Tibial nerve (tissue), 4 donors: Measurements from ENCODE around the gene PIGX. TPM values are rescaled to one million over a fixed set of nuclear protein-coding genes. Genes with fewer than 3 reads are reported as not detected.
A peak's percentile ranks its signal among the peaks of the same experiment; 100 is the strongest.
"Not testable (repeated sequence)": the region's sequence is repeated elsewhere in the genome, so short reads cannot be mapped to it uniquely, and the experiment has no call there.

Experiments used
- DNase-seq, 2 donors: peaks; one replicate each; pipeline ENCODE4 v3.0.0-alpha.2; 2019; ENCODE audit warnings: low spot score in 2 of 2
- H3K27ac ChIP-seq, 4 donors: fragments of 200-600 bp; sonication (generic) in 3 of 4; one replicate each; pipeline ENCODE4 v1.5.1; 2017 to 2019; ENCODE audit warnings: mild to moderate bottlenecking in 1 of 4
- H3K27me3 ChIP-seq, 2 donors: fragments of 200-600 bp; sonication (generic) in 1 of 2; one replicate each; pipeline versions ENCODE4 v1.5.1 to v1.6.0; 2017 to 2019
- H3K36me3 ChIP-seq, 3 donors: fragments of 200-600 bp; sonication (generic); one replicate each; pipeline ENCODE4 v1.5.1; 2018 to 2019
- H3K4me1 ChIP-seq, 4 donors: fragments of 200-600 bp; sonication (generic) in 3 of 4; one replicate each; pipeline ENCODE4 v1.5.1; 2017 to 2019
- H3K4me3 ChIP-seq, 4 donors: fragments of 200-600 bp; sonication (generic) in 3 of 4; one replicate each; pipeline ENCODE4 v1.5.1; 2017 to 2019; ENCODE audit warnings: mild to moderate bottlenecking in 1 of 4, moderate library complexity in 1 of 4
- H3K9me3 ChIP-seq, 4 donors: fragments of 200-600 bp; sonication (generic) in 3 of 4; one replicate each; pipeline ENCODE4 v1.5.1; 2017 to 2019
- CTCF ChIP-seq, 5 experiments: fragments of 200-600 bp in 3 of 5; fragments of 450-650 bp in 2 of 5; sonication (generic) in 3 of 5; IDR thresholded peaks; one replicate each; pipeline ENCODE4 v1.5.1; 2016 to 2019; ENCODE audit warnings: antibody characterized with exemption in 5 of 5, mild to moderate bottlenecking in 3 of 5, moderate library complexity in 2 of 5
- EP300 ChIP-seq, 2 donors: sonication (generic); formaldehyde crosslinking; IDR thresholded peaks; one replicate each; pipeline ENCODE4 v1.6.1; 2017; ENCODE audit warnings: antibody characterized with exemption in 2 of 2, mild to moderate bottlenecking in 1 of 2
- POLR2A ChIP-seq, 2 donors: fragments of 450-650 bp; IDR thresholded peaks; one replicate each; pipeline ENCODE4 v1.6.1; 2017; ENCODE audit warnings: antibody characterized with exemption in 2 of 2, mild to moderate bottlenecking in 2 of 2, moderate library complexity in 2 of 2
- WGBS, 2 donors: methylation state at CpG; one replicate each; pipeline ENCODE4 v1.1.5; 2018; 5-methylcytosine and 5-hydroxymethylcytosine counted together
- total RNA-seq, 4 donors: library from RNA; depleted of rRNA; stranded (reverse); fragments of >200 nt; gene quantifications; one replicate each; pipeline ENCODE4 v1.1.0, GENCODE V29; 2016

Gene PIGX
- total RNA-seq, 4 donors from 2014 or later = 28.8 to 57.9 (median 33.7) TPM

- Histone ChIP-seq H3K27me3 (no peaks in the 10 kb centered on the region), H3K9me3 (no peaks in the 10 kb centered on the region), H3K36me3 (no peaks in the 10 kb centered on the region), H3K4me1 (peaks cover 0 to 9% (median 7%) of the 10 kb centered on the region in 4 donors), H3K27ac (no peak overlapping the region), H3K4me3 (no peak overlapping the region)
- TF ChIP-seq POLR2A (IDR thresholded peaks at IDR 0.05) (no peak), CTCF (IDR thresholded peaks at IDR 0.05) (no peak), EP300 (IDR thresholded peaks at IDR 0.05) (no peak)
- no peak for DNase-seq
- WGBS, 2 donors = 92 to 99% methylated on average over 4 of the region's 4 CpGs
These were observed 5.4 kb upstream of the PIGX start for GRCh38 chr3:196706731-196707130.

- TF ChIP-seq POLR2A (IDR thresholded peaks at IDR 0.05) = no peak
- no peak for TF ChIP-seq CTCF (IDR thresholded peaks at IDR 0.05)
- no peak for TF ChIP-seq EP300 (IDR thresholded peaks at IDR 0.05)
- 78 to 82% methylated on average over 8 of the region's 8 CpGs for WGBS, 2 donors
These were observed 4.6 kb upstream of the PIGX start for GRCh38 chr3:196707566-196707965.

DNA sequence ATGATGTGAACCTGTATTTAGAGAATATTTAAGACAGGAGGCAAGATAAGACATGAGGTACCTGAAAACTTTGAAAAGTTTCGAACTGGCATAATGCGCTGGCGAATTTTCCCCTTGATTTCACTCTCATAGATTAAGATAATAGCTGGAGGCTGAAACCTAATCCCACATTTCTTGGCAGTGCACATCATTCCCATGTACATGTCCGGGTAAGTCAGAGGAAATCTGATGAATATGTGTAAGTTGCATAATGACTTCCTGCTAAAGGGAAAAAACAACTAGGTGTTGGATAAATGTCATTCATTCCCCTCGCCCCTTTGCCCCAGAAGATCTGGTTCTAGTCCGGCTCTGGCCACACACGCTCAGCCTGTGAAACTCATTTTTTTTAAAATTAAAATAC, 3.7 kb upstream of the PIGX start:
- Histone ChIP-seq H3K36me3 (no peaks in the 10 kb centered on the region), H3K4me3 (no peak overlapping the region), H3K9me3 (no peaks in the 10 kb centered on the region), H3K4me1 (peaks cover 0 to 17% (median 12%) of the 10 kb centered on the region in 4 donors), H3K27me3 (no peaks in the 10 kb centered on the region), H3K27ac (no peak overlapping the region)
- DNase-seq = no peak
- WGBS, 2 donors = 79% methylated on average over 7 of the region's 7 CpGs
- TF ChIP-seq POLR2A (IDR thresholded peaks at IDR 0.05) (no peak), EP300 (IDR thresholded peaks at IDR 0.05) (no peak), CTCF (IDR thresholded peaks at IDR 0.05) (no peak)

More at GRCh38 chr3:196707566-196707965, 4.6 kb upstream of the PIGX start:
- Histone ChIP-seq H3K4me3 (no peak overlapping the region), H3K4me1 (peaks cover 0 to 10% (median 7%) of the 10 kb centered on the region in 4 donors), H3K27me3 (no peaks in the 10 kb centered on the region), H3K27ac (no peak overlapping the region), H3K9me3 (no peaks in the 10 kb centered on the region), H3K36me3 (no peaks in the 10 kb centered on the region)
- DNase-seq = no peak

GRCh38 chr3:196712514-196713413, 587 bp downstream of the PIGX start:
- H3K4me1 ChIP-seq = peaks cover 0 to 24% (median 14%) of the 10 kb centered on the region in 4 donors
- TF ChIP-seq CTCF (IDR thresholded peaks at IDR 0.05) (peak in 1 of 5 experiments; percentile 31), EP300 (IDR thresholded peaks at IDR 0.05) (no peak)
- peak; percentile 41 to 43 for DNase-seq
- H3K27me3 ChIP-seq = no peaks in the 10 kb centered on the region
- 5 to 13% methylated on average over 27 to 57 of the region's 64 CpGs for whole genome bisulfite sequencing, 2 donors
- H3K27ac ChIP-seq = peak overlapping the region; percentile 82 to 95 (median 90)
- H3K9me3 ChIP-seq = no peaks in the 10 kb centered on the region
- peak overlapping the region; percentile 71 to 94 (median 82) for H3K4me3 ChIP-seq
- no peaks in the 10 kb centered on the region for H3K36me3 ChIP-seq

GRCh38 chr3:196717162-196717561, 5.0 kb downstream of the PIGX start:
- H3K27ac ChIP-seq, H3K27me3 ChIP-seq, H3K4me3 ChIP-seq, H3K9me3 ChIP-seq, DNase-seq: not testable (repeated sequence)
- Histone ChIP-seq H3K4me1 (peaks cover 0 to 14% (median 8%) of the 10 kb centered on the region in 4 donors), H3K36me3 (peaks cover 0 to 23% (median 0%) of the 10 kb centered on the region in 3 donors)
- 82 to 87% methylated on average over 3 of the region's 3 CpGs for WGBS, 2 donors
